ENCODE measurements around the gene OSCP1.

Gene OSCP1

DNA sequence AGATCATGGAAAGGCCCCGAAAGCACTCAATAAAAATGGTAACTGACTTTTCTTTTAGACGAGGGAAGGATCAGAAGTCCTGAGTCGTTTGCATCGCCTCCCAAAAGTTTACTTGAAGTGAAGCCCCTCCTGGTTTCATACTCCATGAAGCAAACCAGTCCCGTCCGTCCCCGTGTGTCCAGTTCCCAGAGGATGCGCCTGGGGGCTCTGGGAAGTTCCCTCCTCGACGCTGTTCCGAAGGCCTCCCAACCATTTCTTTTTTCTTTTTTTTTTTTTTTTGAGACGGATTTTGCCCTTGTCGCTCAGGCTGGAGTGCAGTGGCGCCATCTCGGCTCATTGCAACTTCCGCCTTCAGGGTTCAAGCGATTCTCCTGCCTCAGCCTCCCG lies 661 bp upstream of the OSCP1 start:
- no peak for DNase-seq (ENCODE audit: low read depth, low spot score)
- in situ Hi-C loops (cut with HindIII; ENCODE audit: low sequenced_read_pairs): no loop called here
- H3K4me3 ChIP-seq (ENCODE audit: low read depth, low read length): peak overlapping the region; percentile 75
- TF ChIP-seq, protein P1, sequence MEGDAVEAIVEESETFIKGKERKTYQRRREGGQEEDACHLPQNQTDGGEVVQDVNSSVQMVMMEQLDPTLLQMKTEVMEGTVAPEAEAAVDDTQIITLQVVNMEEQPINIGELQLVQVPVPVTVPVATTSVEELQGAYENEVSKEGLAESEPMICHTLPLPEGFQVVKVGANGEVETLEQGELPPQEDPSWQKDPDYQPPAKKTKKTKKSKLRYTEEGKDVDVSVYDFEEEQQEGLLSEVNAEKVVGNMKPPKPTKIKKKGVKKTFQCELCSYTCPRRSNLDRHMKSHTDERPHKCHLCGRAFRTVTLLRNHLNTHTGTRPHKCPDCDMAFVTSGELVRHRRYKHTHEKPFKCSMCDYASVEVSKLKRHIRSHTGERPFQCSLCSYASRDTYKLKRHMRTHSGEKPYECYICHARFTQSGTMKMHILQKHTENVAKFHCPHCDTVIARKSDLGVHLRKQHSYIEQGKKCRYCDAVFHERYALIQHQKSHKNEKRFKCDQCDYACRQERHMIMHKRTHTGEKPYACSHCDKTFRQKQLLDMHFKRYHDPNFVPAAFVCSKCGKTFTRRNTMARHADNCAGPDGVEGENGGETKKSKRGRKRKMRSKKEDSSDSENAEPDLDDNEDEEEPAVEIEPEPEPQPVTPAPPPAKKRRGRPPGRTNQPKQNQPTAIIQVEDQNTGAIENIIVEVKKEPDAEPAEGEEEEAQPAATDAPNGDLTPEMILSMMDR (IDR thresholded peaks at IDR 0.05; ENCODE audit: low read depth, low read length): no peak

DNA sequence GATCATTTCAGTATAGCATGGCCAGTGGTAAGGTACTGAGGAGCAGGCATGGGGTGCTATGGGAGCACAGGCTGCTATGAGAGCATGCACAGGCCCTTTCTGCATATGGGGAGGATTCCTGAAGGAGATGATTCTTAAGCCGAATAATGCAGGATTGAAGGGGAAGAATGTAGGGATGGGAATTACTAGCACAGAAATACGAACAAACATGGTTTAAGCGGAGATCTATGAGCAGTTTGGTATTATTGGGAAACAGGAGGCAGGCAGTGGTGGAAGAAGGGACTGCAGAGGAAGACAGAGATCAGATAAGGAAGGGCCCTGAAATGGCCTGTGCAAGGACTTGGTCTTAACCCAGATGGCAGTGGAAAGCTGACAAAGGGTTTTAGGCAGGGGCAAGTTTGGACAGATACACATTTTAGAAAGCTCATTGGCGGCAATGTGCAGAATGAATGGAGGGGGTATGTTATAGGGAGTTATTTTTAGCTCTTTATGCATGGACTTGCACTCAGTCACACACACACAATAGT lies 1.7 kb downstream of the OSCP1 start:
- in situ Hi-C loops (cut with HindIII; ENCODE audit: low sequenced_read_pairs): no loop called here
- no peak overlapping the region for H3K4me3 ChIP-seq (ENCODE audit: low read depth, low read length)

DNA sequence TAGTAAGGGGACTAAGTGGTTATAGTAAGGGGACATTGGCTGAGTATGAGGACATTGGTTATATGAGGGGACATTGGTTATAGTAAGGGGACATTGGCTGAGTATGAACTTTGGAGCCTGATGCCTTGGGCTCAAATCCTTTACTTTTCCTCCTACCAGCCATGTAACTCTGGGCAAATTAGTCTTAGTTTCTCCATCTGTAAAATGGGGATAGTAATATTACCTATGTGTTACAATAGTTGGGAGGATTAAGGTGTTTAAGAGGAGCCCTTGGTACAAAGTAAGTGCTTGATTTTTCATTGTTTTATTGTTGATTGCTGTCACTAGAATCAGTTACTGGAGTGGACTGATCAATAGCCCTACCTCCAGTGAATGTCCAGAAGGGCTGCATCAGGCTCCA lies 2.8 kb downstream of the OSCP1 start:
- H3K4me3 ChIP-seq (ENCODE audit: low read depth, low read length): no peak overlapping the region
- no peak for DNase-seq (ENCODE audit: low read depth, low spot score)
- in situ Hi-C loops (cut with HindIII; ENCODE audit: low sequenced_read_pairs): no loop called here
- TF ChIP-seq, protein P1 (IDR thresholded peaks at IDR 0.05; ENCODE audit: low read depth, low read length): no peak

More for the DNA sequence above, 1.7 kb downstream of the OSCP1 start:
- DNase-seq (ENCODE audit: low read depth, low spot score): no peak
- TF ChIP-seq, protein P1 (IDR thresholded peaks at IDR 0.05; ENCODE audit: low read depth, low read length): no peak

DNA sequence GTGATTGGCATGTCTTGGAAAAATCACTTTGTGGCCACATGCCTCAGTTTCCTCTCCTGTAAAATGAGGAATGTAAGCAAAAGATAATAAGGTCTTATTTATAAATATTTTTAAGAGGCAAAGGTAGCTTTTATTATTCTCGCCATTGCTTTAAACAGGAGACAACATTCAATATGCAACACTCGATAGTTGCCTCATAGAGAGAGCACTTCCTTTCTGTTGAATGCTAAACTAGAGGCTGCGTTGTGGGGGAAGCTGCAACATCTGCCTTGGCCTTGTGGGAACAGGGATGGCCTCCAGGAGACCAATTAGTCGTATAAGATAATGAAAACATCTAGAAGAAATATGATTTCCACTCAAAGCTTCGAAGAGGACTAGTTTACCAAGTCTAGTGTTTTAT lies 3.5 kb downstream of the OSCP1 start:
- in situ Hi-C loops (cut with HindIII; ENCODE audit: low sequenced_read_pairs): no loop called here
- no peak overlapping the region for H3K4me3 ChIP-seq (ENCODE audit: low read depth, low read length)
- DNase-seq (ENCODE audit: low read depth, low spot score): no peak
- TF ChIP-seq, protein P1 (IDR thresholded peaks at IDR 0.05; ENCODE audit: low read depth, low read length): no peak

DNA sequence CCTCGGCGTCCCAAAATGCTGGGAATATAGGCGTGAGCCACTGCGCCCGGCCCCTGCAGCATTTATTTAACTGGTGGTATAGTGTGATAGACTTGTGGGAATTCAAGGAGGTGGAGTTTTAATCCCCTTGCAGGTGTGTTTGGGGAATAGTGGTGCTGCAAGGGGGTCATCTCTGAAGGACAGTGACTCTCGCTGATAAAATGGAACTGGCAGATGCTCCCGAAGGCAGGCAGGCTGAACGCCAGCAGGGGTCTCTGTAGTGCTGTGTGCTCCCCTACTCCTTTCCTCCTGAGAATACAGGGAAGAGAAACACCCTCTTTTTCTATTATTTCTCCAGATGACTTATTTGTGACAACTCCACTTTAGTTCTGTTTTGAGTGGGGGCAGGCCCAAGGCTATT lies 4.0 kb downstream of the OSCP1 start:
- TF ChIP-seq, protein P1 (IDR thresholded peaks at IDR 0.05; ENCODE audit: low read depth, low read length): peak; percentile 42
- in situ Hi-C loops (cut with HindIII; ENCODE audit: low sequenced_read_pairs): no loop called here
- H3K4me3 ChIP-seq (ENCODE audit: low read depth, low read length): no peak overlapping the region
- no peak for DNase-seq (ENCODE audit: low read depth, low spot score)

DNA sequence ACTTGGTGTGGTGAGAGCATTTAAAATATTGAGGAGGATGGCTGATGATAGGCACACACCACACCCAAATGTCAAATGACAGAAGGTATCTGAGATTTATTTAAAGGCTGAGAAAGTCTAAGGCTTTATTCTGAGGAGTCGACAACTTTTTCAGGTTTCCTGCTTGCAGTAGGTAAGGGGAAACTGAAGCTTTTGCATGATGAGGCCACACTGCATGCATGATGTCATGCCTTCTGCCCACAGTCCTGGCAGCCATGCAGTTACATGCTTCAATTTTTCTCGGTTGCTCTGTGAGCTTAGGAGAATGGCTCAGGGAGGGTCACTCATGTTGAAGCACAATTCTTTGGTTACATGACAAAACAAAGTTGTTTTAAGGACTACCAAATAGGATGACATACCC lies 7.0 kb downstream of the OSCP1 start:
- H3K4me3 ChIP-seq (ENCODE audit: low read depth, low read length): no peak overlapping the region
- in situ Hi-C loops (cut with HindIII; ENCODE audit: low sequenced_read_pairs): no loop called here
- TF ChIP-seq, protein P1 (IDR thresholded peaks at IDR 0.05; ENCODE audit: low read depth, low read length): no peak
- DNase-seq (ENCODE audit: low read depth, low spot score): no peak

DNA sequence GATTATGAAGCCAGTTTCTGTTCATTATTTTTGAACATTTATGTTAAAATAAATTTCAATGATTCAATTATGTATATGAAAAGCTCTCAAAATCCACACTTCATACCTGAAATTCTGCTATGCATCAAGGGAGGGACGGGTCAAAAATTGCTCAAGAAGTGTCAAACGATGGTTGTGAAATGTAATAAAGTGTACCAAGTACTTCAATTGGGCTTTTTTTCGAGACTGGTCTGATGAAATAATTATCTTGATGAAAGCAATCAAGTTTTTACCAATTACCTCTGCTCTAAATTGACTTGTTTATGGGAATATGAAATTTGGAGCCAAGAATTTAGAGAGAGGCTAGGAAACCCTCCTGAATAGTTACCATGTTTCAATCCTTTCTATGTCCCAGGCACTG lies 7.9 kb downstream of the OSCP1 start:
- in situ Hi-C loops (cut with HindIII; ENCODE audit: low sequenced_read_pairs): no loop called here
- TF ChIP-seq, protein P1 (IDR thresholded peaks at IDR 0.05; ENCODE audit: low read depth, low read length): no peak
- DNase-seq (ENCODE audit: low read depth, low spot score): no peak

More for the DNA sequence above, 7.9 kb downstream of the OSCP1 start:
- no peak overlapping the region for H3K4me3 ChIP-seq (ENCODE audit: low read depth, low read length)
